HepG2 (cell line): ENCODE measurements around the gene SLC25A33. TPM values are rescaled to one million over a fixed set of nuclear protein-coding genes. Genes with fewer than 3 reads are reported as not detected.

ENCODE experiments used
- ATAC-seq: fragments of 200-7000 bp; cut with Tn5 transposase; 3 replicates; pipeline ENCODE4 v1.9.1; 2020; ENCODE audit warnings: mild to moderate bottlenecking, moderate library complexity
- BruUV-seq: library from RNA; stranded (reverse); fragments of 400-500 nt; replicated peaks from 2 replicates; lab custom pipeline; 2021; lab: Mats Ljungman, UMichigan
- CTCF ChIA-PET: fragments of 300-600 bp; formaldehyde crosslinking; extraction: SDS; loops from one replicate; lab custom pipeline; 2021; ENCODE audit warnings: low total read pairs, inconsistent platforms, low intra/inter-chr PET ratio; lab: Yijun Ruan, JAX
- POLR2A ChIA-PET: fragments of 350-600 bp; sonication (Branson Sonifier 250); formaldehyde crosslinking; loops from one replicate; lab custom pipeline; 2020; ENCODE audit warnings: antibody characterized with exemption, inconsistent platforms; lab: Yijun Ruan, JAX
- DNase-seq: peaks from one replicate; pipeline ENCODE4 v3.0.0-alpha.2; 2015; ENCODE audit warnings: low spot score
- FAIRE-seq: peaks from 3 replicates; lab custom pipeline; 2011; peaks lifted over from hg19 to GRCh38; lab: Jason Lieb, UNC
- H2AFZ ChIP-seq: one replicate; pipeline ENCODE4 v1.6.1; 2011; ENCODE audit warnings: low read length, inconsistent platforms
- H3K27ac ChIP-seq: fragments of 300-600 bp; 3 replicates; pipeline ENCODE4 v1.8.0; 2011; ENCODE audit warnings: mixed run types, mild to moderate bottlenecking, mixed read lengths, low read length, inconsistent platforms; ENCODE audit not compliant: insufficient read depth; ENCODE audit errors: extremely low read length
- H3K27me3 ChIP-seq, 2 experiments: fragments of 200-600 bp in 1 of 2; 2 replicates in 1 of 2; 3 replicates in 1 of 2; pipeline versions ENCODE4 v1.6.0 to v1.8.0; 2011; ENCODE audit warnings: low read length in 2 of 2, mild to moderate bottlenecking in 2 of 2, moderate library complexity in 2 of 2, inconsistent platforms in 1 of 2; ENCODE audit not compliant: insufficient read depth in 2 of 2, control insufficient read depth in 1 of 2
- H3K36me3 ChIP-seq, 2 experiments: fragments of 200-600 bp in 1 of 2; replicated peaks in 1 of 2; 2 replicates in 1 of 2; 3 replicates in 1 of 2; pipeline versions ENCODE4 v1.5.1 to v1.8.0; 2011; ENCODE audit warnings: low read length in 2 of 2, inconsistent platforms in 1 of 2; ENCODE audit not compliant: insufficient read depth in 2 of 2, control insufficient read depth in 1 of 2
- H3K4me1 ChIP-seq: 2 replicates; pipeline ENCODE4 v1.5.1; 2012; ENCODE audit warnings: low read length, inconsistent platforms; ENCODE audit not compliant: insufficient read depth
- H3K4me2 ChIP-seq: 2 replicates; pipeline ENCODE4 v1.6.0; 2011; ENCODE audit warnings: low read depth, low read length, inconsistent platforms
- H3K4me3 ChIP-seq, 3 experiments: fragments of 200-600 bp in 1 of 3; sonication (generic), shearing (Covaris generic) in 1 of 3; replicated peaks in 1 of 3; 2 replicates each; pipeline ENCODE4 v1.5.1; 2011 to 2016; ENCODE audit warnings: low read length in 3 of 3, inconsistent platforms in 2 of 3, low read depth in 2 of 3, mild to moderate bottlenecking in 2 of 3, control low read depth in 1 of 3, mixed read lengths in 1 of 3; ENCODE audit not compliant: insufficient read depth in 1 of 3
- H3K79me2 ChIP-seq: one replicate; pipeline ENCODE4 v1.6.1; 2011; ENCODE audit warnings: low read length, inconsistent platforms; ENCODE audit not compliant: insufficient read depth
- H3K9ac ChIP-seq: 2 replicates; pipeline ENCODE4 v1.6.0; 2011; ENCODE audit warnings: mild to moderate bottlenecking, low read depth, low read length, inconsistent platforms; ENCODE audit not compliant: insufficient read depth
- H3K9me3 ChIP-seq: 2 replicates; pipeline ENCODE4 v1.5.1; 2012; ENCODE audit warnings: mild to moderate bottlenecking, low read length
- H4K20me1 ChIP-seq: 2 replicates; pipeline ENCODE4 v1.6.0; 2011; ENCODE audit warnings: inconsistent platforms, mild to moderate bottlenecking, low read length, moderate library complexity; ENCODE audit not compliant: insufficient read depth
- GABPA ChIP-seq, 2 experiments: IDR thresholded peaks; 2 replicates each; pipeline ENCODE4 v1.6.1; 2011 to 2016; ENCODE audit warnings: low read depth in 2 of 2, low read length in 1 of 2, missing biosample characterization in 1 of 2, missing genetic modification characterization in 1 of 2
- JARID2 ChIP-seq: sonication (generic); formaldehyde crosslinking; IDR thresholded peaks from 2 replicates; pipeline ENCODE4 v1.8.1; 2023; ENCODE audit warnings: missing genetic modification reagents, inconsistent platforms; ENCODE audit not compliant: insufficient replicate concordance
- NBN ChIP-seq: fragments of 450-650 bp; conservative IDR thresholded peaks from 2 replicates; pipeline ENCODE4 v1.6.1; 2017
- ZNF234 ChIP-seq: sonication (generic); formaldehyde crosslinking; conservative IDR thresholded peaks from 2 replicates; pipeline ENCODE4 v1.5.1; 2020; ENCODE audit warnings: mild to moderate bottlenecking, missing genetic modification reagents
- ZNF264 ChIP-seq: sonication (generic); formaldehyde crosslinking; IDR thresholded peaks from 2 replicates; pipeline ENCODE4 v1.4.0; 2020; ENCODE audit warnings: missing genetic modification reagents
- ZNF510 ChIP-seq: sonication (generic); formaldehyde crosslinking; IDR thresholded peaks from 2 replicates; pipeline ENCODE4 v1.4.0; 2020; ENCODE audit warnings: low read depth, mild to moderate bottlenecking, missing genetic modification reagents
- ZNF746 ChIP-seq: sonication (generic); formaldehyde crosslinking; IDR thresholded peaks from 2 replicates; pipeline ENCODE4 v1.8.0; 2022; ENCODE audit warnings: mild to moderate bottlenecking, missing genetic modification reagents
- WGBS: methylation state at CpG from one replicate; pipeline ENCODE4 v1.1.6; 2017; ENCODE audit warnings: low lambda C conversion rate; 5-methylcytosine and 5-hydroxymethylcytosine counted together
- in situ Hi-C: cut with HindIII; loops from 2 replicates; pipeline ENCODE4 v1.10.0; 2017; ENCODE audit warnings: low pct_unique_long_range_greater_than_20kb; ENCODE audit not compliant: extremely low pct_ligation_motif_present
- intact Hi-C: fragments of 100-400 bp; cut with micrococcal nuclease; formaldehyde crosslinking; loops from one replicate; pipeline ENCODE4 v1.10.0; 2022; ENCODE audit not compliant: unreplicated experiment
- polyA plus RNA-seq, 8 experiments: library from polyadenylated mRNA; depleted of rRNA in 3 of 8; stranded (reverse) in 7 of 8; unstranded in 1 of 8; fragments of >200 nt; fragmentation: Illumina TruSeq in 4 of 8; extraction: Trizol in 4 of 8; gene quantifications; 2 replicates each; pipeline versions ENCODE4 v1.2.1 to v1.2.3, GENCODE V29; 2011 to 2016; ENCODE audit warnings: low read depth in 4 of 8, missing spikeins in 1 of 8, mixed read lengths in 1 of 8; ENCODE audit not compliant: insufficient read depth in 1 of 8
- total RNA-seq, 5 experiments: library from RNA; depleted of rRNA; stranded (reverse); fragments of >200 nt; fragmentation: Illumina TruSeq; extraction: Trizol; gene quantifications; 2 replicates each; pipeline ENCODE4 v1.2.3, GENCODE V29; 2016; ENCODE audit warnings: low read depth in 1 of 5
- TF ChIP-seq, protein P1 (sequence below): sonication (generic); formaldehyde crosslinking; IDR thresholded peaks from 2 replicates; pipeline ENCODE4 v1.4.0; 2020; ENCODE audit warnings: missing genetic modification reagents
- TF ChIP-seq, protein P2 (sequence below): sonication (generic); formaldehyde crosslinking; IDR thresholded peaks from 2 replicates; pipeline ENCODE4 v1.4.0; 2020; ENCODE audit warnings: missing genetic modification reagents
- TF ChIP-seq, protein P3 (sequence below): sonication (generic); formaldehyde crosslinking; IDR thresholded peaks from 2 replicates; pipeline ENCODE4 v1.8.1; 2023; ENCODE audit warnings: mild to moderate bottlenecking, inconsistent platforms, moderate library complexity, missing genetic modification reagents, borderline replicate concordance
- TF ChIP-seq, protein P4 (sequence below): sonication (generic); formaldehyde crosslinking; IDR thresholded peaks from 2 replicates; pipeline ENCODE4 v1.5.0; 2020; ENCODE audit warnings: missing genetic modification reagents
- TF ChIP-seq, protein P5 (sequence below): conservative IDR thresholded peaks from 2 replicates; pipeline ENCODE4 v1.6.1; 2018; ENCODE audit warnings: missing genetic modification reagents

Gene SLC25A33
- total and polyA plus RNA-seq, 2 of the 13 experiments (the other 11 are each of a cell fraction or from before 2014, with no cell fraction given): 15.4 to 50.3 TPM

DNA sequence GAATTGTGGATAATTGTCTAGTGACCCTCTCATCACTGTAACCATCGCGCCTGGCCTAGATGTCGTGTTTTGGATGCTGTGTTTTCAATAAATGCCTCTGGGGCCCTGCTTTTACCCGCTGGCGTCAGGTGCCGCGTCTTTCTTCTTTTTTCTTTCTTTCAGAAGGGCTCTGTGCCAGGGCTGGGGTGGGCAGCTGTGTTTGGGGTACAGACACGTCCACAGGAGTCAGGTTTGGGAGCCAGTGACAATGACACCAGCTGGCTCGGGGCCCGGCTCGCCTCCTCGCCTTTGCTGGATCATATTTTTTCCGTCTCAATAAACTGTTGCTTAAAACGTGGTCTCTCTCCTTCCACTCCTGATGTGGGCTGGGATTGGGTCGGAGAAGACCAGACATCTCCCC lies 65.6 kb downstream of the SLC25A33 start:
- DNase-seq (no peak), FAIRE-seq (no peak), ATAC-seq (no peak)
- no peak overlapping the region for H2AFZ ChIP-seq
- H3K9ac ChIP-seq: no peak overlapping the region
- POLR2A ChIA-PET: no interaction called here
- intact Hi-C loops (no loop called here), in situ Hi-C loops (no loop called here)
- H3K27me3 ChIP-seq: no peaks in the 10 kb centered on the region
- no peaks in the 10 kb centered on the region for H3K4me1 ChIP-seq
- peaks cover 28 to 55% of the 10 kb centered on the region in 2 experiments; a peak in 4 of 5 replicates for H3K36me3 ChIP-seq
- no peak overlapping the region for H3K4me3 ChIP-seq
- WGBS: 98% methylated on average over 15 of the region's 15 CpGs
- no TSS peak for BruUV-seq
- no peaks in the 10 kb centered on the region for H3K9me3 ChIP-seq
- H3K79me2 ChIP-seq: no peaks in the 10 kb centered on the region
- H3K27ac ChIP-seq: no peak overlapping the region
- no peaks in the 10 kb centered on the region for H4K20me1 ChIP-seq
- H3K4me2 ChIP-seq: no peak overlapping the region
- CTCF ChIA-PET: no interaction called here
- TF ChIP-seq ZNF746 (CRISPR knock-in tag): no peak
- TF ChIP-seq ZNF264 (CRISPR knock-in tag): no peak
- no peak for TF ChIP-seq GABPA (IDR thresholded peaks at IDR 0.05; ENCODE audit: low read depth, low read length)
- TF ChIP-seq GABPA (CRISPR knock-in tag; IDR thresholded peaks at IDR 0.05; ENCODE audit: low read depth): no peak
- TF ChIP-seq, protein P1, sequence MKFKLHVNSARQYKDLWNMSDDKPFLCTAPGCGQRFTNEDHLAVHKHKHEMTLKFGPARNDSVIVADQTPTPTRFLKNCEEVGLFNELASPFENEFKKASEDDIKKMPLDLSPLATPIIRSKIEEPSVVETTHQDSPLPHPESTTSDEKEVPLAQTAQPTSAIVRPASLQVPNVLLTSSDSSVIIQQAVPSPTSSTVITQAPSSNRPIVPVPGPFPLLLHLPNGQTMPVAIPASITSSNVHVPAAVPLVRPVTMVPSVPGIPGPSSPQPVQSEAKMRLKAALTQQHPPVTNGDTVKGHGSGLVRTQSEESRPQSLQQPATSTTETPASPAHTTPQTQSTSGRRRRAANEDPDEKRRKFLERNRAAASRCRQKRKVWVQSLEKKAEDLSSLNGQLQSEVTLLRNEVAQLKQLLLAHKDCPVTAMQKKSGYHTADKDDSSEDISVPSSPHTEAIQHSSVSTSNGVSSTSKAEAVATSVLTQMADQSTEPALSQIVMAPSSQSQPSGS (CRISPR knock-in tag): no peak
- TF ChIP-seq, protein P2, sequence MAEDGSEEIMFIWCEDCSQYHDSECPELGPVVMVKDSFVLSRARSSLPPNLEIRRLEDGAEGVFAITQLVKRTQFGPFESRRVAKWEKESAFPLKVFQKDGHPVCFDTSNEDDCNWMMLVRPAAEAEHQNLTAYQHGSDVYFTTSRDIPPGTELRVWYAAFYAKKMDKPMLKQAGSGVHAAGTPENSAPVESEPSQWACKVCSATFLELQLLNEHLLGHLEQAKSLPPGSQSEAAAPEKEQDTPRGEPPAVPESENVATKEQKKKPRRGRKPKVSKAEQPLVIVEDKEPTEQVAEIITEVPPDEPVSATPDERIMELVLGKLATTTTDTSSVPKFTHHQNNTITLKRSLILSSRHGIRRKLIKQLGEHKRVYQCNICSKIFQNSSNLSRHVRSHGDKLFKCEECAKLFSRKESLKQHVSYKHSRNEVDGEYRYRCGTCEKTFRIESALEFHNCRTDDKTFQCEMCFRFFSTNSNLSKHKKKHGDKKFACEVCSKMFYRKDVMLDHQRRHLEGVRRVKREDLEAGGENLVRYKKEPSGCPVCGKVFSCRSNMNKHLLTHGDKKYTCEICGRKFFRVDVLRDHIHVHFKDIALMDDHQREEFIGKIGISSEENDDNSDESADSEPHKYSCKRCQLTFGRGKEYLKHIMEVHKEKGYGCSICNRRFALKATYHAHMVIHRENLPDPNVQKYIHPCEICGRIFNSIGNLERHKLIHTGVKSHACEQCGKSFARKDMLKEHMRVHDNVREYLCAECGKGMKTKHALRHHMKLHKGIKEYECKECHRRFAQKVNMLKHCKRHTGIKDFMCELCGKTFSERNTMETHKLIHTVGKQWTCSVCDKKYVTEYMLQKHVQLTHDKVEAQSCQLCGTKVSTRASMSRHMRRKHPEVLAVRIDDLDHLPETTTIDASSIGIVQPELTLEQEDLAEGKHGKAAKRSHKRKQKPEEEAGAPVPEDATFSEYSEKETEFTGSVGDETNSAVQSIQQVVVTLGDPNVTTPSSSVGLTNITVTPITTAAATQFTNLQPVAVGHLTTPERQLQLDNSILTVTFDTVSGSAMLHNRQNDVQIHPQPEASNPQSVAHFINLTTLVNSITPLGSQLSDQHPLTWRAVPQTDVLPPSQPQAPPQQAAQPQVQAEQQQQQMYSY: no peak
- no peak for TF ChIP-seq NBN
- TF ChIP-seq JARID2 (CRISPR knock-in tag): no peak
- TF ChIP-seq ZNF510 (CRISPR knock-in tag): no peak
- TF ChIP-seq, protein P3, sequence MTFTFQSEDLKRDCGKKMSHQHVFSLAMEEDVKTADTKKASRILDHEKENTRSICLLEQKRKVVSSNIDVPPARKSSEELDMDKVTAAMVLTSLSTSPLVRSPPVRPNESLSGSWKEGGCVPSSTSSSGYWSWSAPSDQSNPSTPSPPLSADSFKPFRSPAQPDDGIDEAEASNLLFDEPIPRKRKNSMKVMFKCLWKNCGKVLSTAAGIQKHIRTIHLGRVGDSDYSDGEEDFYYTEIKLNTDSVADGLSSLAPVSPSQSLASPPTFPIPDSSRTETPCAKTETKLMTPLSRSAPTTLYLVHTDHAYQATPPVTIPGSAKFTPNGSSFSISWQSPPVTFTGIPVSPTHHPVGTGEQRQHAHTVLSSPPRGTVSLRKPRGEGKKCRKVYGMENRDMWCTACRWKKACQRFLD (CRISPR knock-in tag): no peak
- no peak for TF ChIP-seq ZNF234 (CRISPR knock-in tag)
- TF ChIP-seq, protein P4, sequence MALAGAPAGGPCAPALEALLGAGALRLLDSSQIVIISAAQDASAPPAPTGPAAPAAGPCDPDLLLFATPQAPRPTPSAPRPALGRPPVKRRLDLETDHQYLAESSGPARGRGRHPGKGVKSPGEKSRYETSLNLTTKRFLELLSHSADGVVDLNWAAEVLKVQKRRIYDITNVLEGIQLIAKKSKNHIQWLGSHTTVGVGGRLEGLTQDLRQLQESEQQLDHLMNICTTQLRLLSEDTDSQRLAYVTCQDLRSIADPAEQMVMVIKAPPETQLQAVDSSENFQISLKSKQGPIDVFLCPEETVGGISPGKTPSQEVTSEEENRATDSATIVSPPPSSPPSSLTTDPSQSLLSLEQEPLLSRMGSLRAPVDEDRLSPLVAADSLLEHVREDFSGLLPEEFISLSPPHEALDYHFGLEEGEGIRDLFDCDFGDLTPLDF (CRISPR knock-in tag): no peak
- TF ChIP-seq, protein P5, sequence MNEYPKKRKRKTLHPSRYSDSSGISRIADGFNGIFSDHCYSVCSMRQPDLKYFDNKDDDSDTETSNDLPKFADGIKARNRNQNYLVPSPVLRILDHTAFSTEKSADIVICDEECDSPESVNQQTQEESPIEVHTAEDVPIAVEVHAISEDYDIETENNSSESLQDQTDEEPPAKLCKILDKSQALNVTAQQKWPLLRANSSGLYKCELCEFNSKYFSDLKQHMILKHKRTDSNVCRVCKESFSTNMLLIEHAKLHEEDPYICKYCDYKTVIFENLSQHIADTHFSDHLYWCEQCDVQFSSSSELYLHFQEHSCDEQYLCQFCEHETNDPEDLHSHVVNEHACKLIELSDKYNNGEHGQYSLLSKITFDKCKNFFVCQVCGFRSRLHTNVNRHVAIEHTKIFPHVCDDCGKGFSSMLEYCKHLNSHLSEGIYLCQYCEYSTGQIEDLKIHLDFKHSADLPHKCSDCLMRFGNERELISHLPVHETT: no peak
